WTC11 (cell line): ENCODE measurements around the gene FOXA3. TPM values are rescaled to one million over a fixed set of nuclear protein-coding genes. Genes with fewer than 3 reads are reported as not detected.

ENCODE experiments used
- ATF6 ChIP-seq: sonication (generic); formaldehyde crosslinking; IDR thresholded peaks from 2 replicates; pipeline ENCODE4 v1.8.1; 2023; ENCODE audit warnings: mild to moderate bottlenecking, missing genetic modification reagents
- CDX4 ChIP-seq: fragments of 250-450 bp; sonication (Bioruptor Pico); IDR thresholded peaks from 2 replicates; pipeline ENCODE4 v1.9.0; 2021; ENCODE audit warnings: moderate library complexity, mild to moderate bottlenecking, inconsistent platforms, borderline replicate concordance
- CREM ChIP-seq: sonication (generic); formaldehyde crosslinking; IDR thresholded peaks from 2 replicates; pipeline ENCODE4 v1.8.1; 2022; ENCODE audit warnings: mild to moderate bottlenecking, missing genetic modification reagents, moderate library complexity
- CTCF ChIP-seq: fragments of 200-600 bp; IDR thresholded peaks from 2 replicates; pipeline ENCODE4 v1.8.0; 2022; ENCODE audit warnings: antibody characterized with exemption
- FOXP1 ChIP-seq: sonication (generic); formaldehyde crosslinking; IDR thresholded peaks from 2 replicates; pipeline ENCODE4 v1.8.0; 2022; ENCODE audit warnings: missing genetic modification reagents, mild to moderate bottlenecking, moderate library complexity, borderline replicate concordance
- FOXP4 ChIP-seq: sonication (generic); formaldehyde crosslinking; IDR thresholded peaks from 2 replicates; pipeline ENCODE4 v1.8.0; 2022; ENCODE audit warnings: mild to moderate bottlenecking, missing genetic modification reagents
- HMGXB4 ChIP-seq: sonication (generic); formaldehyde crosslinking; IDR thresholded peaks from 2 replicates; pipeline ENCODE4 v1.8.1; 2023; ENCODE audit warnings: mild to moderate bottlenecking, moderate library complexity, missing genetic modification reagents
- JAZF1 ChIP-seq: fragments of 250-450 bp; sonication (Bioruptor Pico); IDR thresholded peaks from 2 replicates; pipeline ENCODE4 v1.9.0; 2021; ENCODE audit warnings: moderate library complexity, mild to moderate bottlenecking, inconsistent platforms
- JUN ChIP-seq: sonication (generic); formaldehyde crosslinking; IDR thresholded peaks from 2 replicates; pipeline ENCODE4 v1.8.0; 2023; ENCODE audit warnings: mild to moderate bottlenecking, missing genetic modification reagents
- MAX ChIP-seq: sonication (generic); formaldehyde crosslinking; IDR thresholded peaks from 2 replicates; pipeline ENCODE4 v1.8.0; 2022; ENCODE audit warnings: mild to moderate bottlenecking, missing genetic modification reagents
- NFYB ChIP-seq: sonication (generic); formaldehyde crosslinking; conservative IDR thresholded peaks from 2 replicates; pipeline ENCODE4 v1.8.0; 2022; ENCODE audit warnings: low read depth, missing genetic modification reagents
- NR1H2 ChIP-seq: sonication (generic); formaldehyde crosslinking; IDR thresholded peaks from 2 replicates; pipeline ENCODE4 v1.9.0; 2021; ENCODE audit warnings: mild to moderate bottlenecking, moderate library complexity, missing genetic modification reagents
- PRDM15 ChIP-seq: sonication (generic); formaldehyde crosslinking; IDR thresholded peaks from 2 replicates; pipeline ENCODE4 v1.8.0; 2022; ENCODE audit warnings: missing genetic modification reagents
- TCF7 ChIP-seq: sonication (generic); formaldehyde crosslinking; IDR thresholded peaks from 2 replicates; pipeline ENCODE4 v1.8.0; 2022; ENCODE audit warnings: mild to moderate bottlenecking, low read depth, missing genetic modification reagents, moderate library complexity
- TEAD1 ChIP-seq: sonication (generic); formaldehyde crosslinking; IDR thresholded peaks from 2 replicates; pipeline ENCODE4 v1.8.0; 2022; ENCODE audit warnings: mild to moderate bottlenecking, missing genetic modification reagents
- USF1 ChIP-seq: sonication (generic); formaldehyde crosslinking; IDR thresholded peaks from 2 replicates; pipeline ENCODE4 v1.8.0; 2022; ENCODE audit warnings: mild to moderate bottlenecking, missing genetic modification reagents
- ZNF396 ChIP-seq: fragments of 250-450 bp; sonication (Bioruptor Pico); IDR thresholded peaks from 2 replicates; pipeline ENCODE4 v1.8.0; 2021; ENCODE audit warnings: mild to moderate bottlenecking, moderate library complexity, borderline replicate concordance
- ZNF423 ChIP-seq: fragments of 250-450 bp; sonication (Bioruptor Pico); IDR thresholded peaks from 2 replicates; pipeline ENCODE4 v2.1.2; 2022; ENCODE audit warnings: mild to moderate bottlenecking, moderate library complexity
- ZNF425 ChIP-seq: fragments of 250-450 bp; sonication (Bioruptor Pico); conservative IDR thresholded peaks from 2 replicates; pipeline ENCODE4 v1.9.0; 2021; ENCODE audit warnings: mild to moderate bottlenecking
- total RNA-seq: library from RNA; stranded (reverse); gene quantifications from 3 replicates; pipeline ENCODE4 v1.2.3, GENCODE V29; 2021

FOXA3 gene
- total RNA-seq, 1 experiment from 2014 or later: 20.7 TPM

GRCh38 chr19:45902651-45903625 lies 38.8 kb downstream of the FOXA3 start (continued):
- TF ChIP-seq ZNF425 (no peak), TEAD1 (CRISPR knock-in tag) (peak; percentile 77; the same call in 1 of the 2 replicates), USF1 (CRISPR knock-in tag) (peak; percentile 23; the same call in 1 of the 2 replicates), CREM (no peak), JUN (CRISPR knock-in tag) (no peak), TCF7 (no peak), ATF6 (no peak), MAX (CRISPR knock-in tag) (peak; percentile 80), NR1H2 (CRISPR knock-in tag) (no peak), CDX4 (CRISPR knock-in tag) (no peak), CTCF (no peak), PRDM15 (CRISPR knock-in tag) (peak; percentile 97), JAZF1 (CRISPR knock-in tag) (no peak), ZNF423 (CRISPR knock-in tag) (peak; percentile 66), HMGXB4 (CRISPR knock-in tag) (no peak), ZNF396 (CRISPR knock-in tag) (no peak), FOXP1 (CRISPR knock-in tag) (peak; percentile 45; the same call in 1 of the 2 replicates), NFYB (CRISPR knock-in tag) (0 out of 2 replicates have a peak, but pooled peaks have one; percentile 30), FOXP4 (CRISPR knock-in tag) (no peak)
